Bronchial smooth muscle cell (primary cell): ENCODE data around the gene KCNJ1. TPM values are rescaled to one million over a fixed set of nuclear protein-coding genes. Genes with fewer than 3 reads are reported as not detected.

Experiments
- total RNA-seq: library from RNA; depleted of rRNA; stranded (reverse); fragments of >200 nt; gene quantifications from 2 replicates; pipeline ENCODE4 v1.2.1, GENCODE V29; 2014

The KCNJ1 gene
- under 0.01 TPM in 1 of 2 replicates, not detected in the other for total RNA-seq

DNA sequence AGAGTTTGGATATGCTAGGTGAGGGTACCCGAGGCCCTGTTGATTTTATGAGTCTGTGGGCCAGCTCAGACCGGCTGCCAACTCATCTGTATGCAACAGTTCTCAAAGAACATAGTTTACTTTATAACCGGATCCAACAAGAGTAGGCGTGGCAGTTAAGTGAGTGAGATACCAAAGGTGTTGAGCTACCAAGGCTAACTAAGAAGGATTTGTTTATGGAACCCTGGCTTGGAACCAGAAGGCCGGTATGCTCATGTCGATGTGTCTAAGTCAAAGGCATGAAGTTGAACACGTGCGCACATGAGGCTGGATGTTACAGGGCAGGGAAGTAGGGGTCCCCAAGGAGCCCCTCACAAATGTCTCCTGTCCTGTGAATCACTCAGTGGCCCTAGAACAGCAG is at the start of gene KCNJ1:
KCNJ1 (minus strand) TSS at position 20 of the 400 bp plus-strand sequence. CDS start 27,053 bp downstream, outside the sequence.

GRCh38 chr11:128890543-128891368 is 23.7 kb upstream of the KCNJ1 start, which contains the start of gene KCNJ5:
Gene KCNJ5, plus strand, starts transcription at chr11:128891356. Its CDS starts 19,918 bp downstream, at chr11:128911274.

Other genes starting within 250 kb of the KCNJ1 start
- gene FLI1, start 173.2 kb downstream of the KCNJ1 start, total RNA-seq = 0.69 and 1.6 TPM in 2 replicates
- 0.16 and 0.17 TPM in 2 replicates for gene KCNJ5, start 24.1 kb upstream of the KCNJ1 start, total RNA-seq
- gene TP53AIP1, start 75.6 kb upstream of the KCNJ1 start, total RNA-seq = 0.16 and 0.17 TPM in 2 replicates